Activated CD8-positive, alpha-beta T cell treated with anti-CD3 and anti-CD28 coated beads, Interleukin-2, amount 10 ng/mL, durations not matched to agents 7 days and 5 days (primary cell): ENCODE measurements around the gene VSTM2L. TPM values are rescaled to one million over a fixed set of nuclear protein-coding genes. Genes with fewer than 3 reads are reported as not detected.

Source experiments
- ATAC-seq: fragments of 150-1000 bp; cut with Tn5 transposase; one replicate; pipeline ENCODE4 v1.10.0; 2021; ENCODE audit warnings: moderate library complexity
- CTCF ChIA-PET: fragments of 350-600 bp; sonication (Branson Sonifier 250); formaldehyde crosslinking; loops from one replicate; lab custom pipeline; 2021; ENCODE audit warnings: antibody characterized with exemption; lab: Charles Lee
- POLR2A ChIA-PET: fragments of 350-600 bp; sonication (Branson Sonifier 250); formaldehyde crosslinking; loops from one replicate; lab custom pipeline; 2021; ENCODE audit warnings: antibody characterized with exemption; lab: Charles Lee
- DNase-seq: peaks from one replicate; pipeline ENCODE4 v3.0.0-alpha.2; 2020
- H3K27ac Mint-ChIP-seq: one replicate; pipeline ENCODE4 v1.8.0; 2021; ENCODE audit warnings: mild to moderate bottlenecking, mixed read lengths
- H3K27me3 Mint-ChIP-seq: one replicate; pipeline ENCODE4 v1.8.0; 2021; ENCODE audit warnings: low read depth, mixed read lengths
- H3K36me3 Mint-ChIP-seq: one replicate; pipeline ENCODE4 v1.8.0; 2021; ENCODE audit warnings: low read depth, mixed read lengths
- H3K4me1 Mint-ChIP-seq: one replicate; pipeline ENCODE4 v1.8.0; 2021; ENCODE audit warnings: low read depth, mixed read lengths
- H3K4me3 Mint-ChIP-seq: one replicate; pipeline ENCODE4 v1.8.0; 2021; ENCODE audit warnings: mild to moderate bottlenecking, mixed read lengths
- H3K9me3 Mint-ChIP-seq: one replicate; pipeline ENCODE4 v1.8.0; 2022; ENCODE audit warnings: mixed read lengths; ENCODE audit not compliant: insufficient read depth
- total RNA-seq, 2 experiments: library from RNA; stranded (reverse); gene quantifications; one replicate each; pipeline ENCODE4 v1.2.3, GENCODE V29; 2021

VSTM2L gene
- total RNA-seq, 2 experiments from 2014 or later: 0.21 TPM; not detected in 1

- ChIA-PET CTCF (interaction anchor here (0.8 to 2.4 kb wide), 5 partner anchors 13 to 428 kb away, joined by 3 to 14 read pairs (median 5); partner anchors contain the start of genes RPRD1B and TTI1), POLR2A (no interaction called here)
- Mint-ChIP-seq H3K36me3 (peaks cover 51% of the 10 kb centered on the region), H3K4me1 (peaks cover 37% of the 10 kb centered on the region), H3K27ac (peak overlapping the region; percentile 53), H3K4me3 (no peak overlapping the region), H3K9me3 (no peaks in the 10 kb centered on the region), H3K27me3 (no peaks in the 10 kb centered on the region)
- DNase-seq: peak; percentile 55
- no peak for ATAC-seq
Measured at GRCh38 chr20:37992802-37993409, 90.0 kb downstream of the VSTM2L start.

- H3K4me1 Mint-ChIP-seq: peaks cover 31% of the 10 kb centered on the region
- DNase-seq: no peak
- no peak overlapping the region for H3K27ac Mint-ChIP-seq
- ATAC-seq: no peak
- no peak overlapping the region for H3K4me3 Mint-ChIP-seq
- H3K36me3 Mint-ChIP-seq: peaks cover 51% of the 10 kb centered on the region
- H3K9me3 Mint-ChIP-seq: no peaks in the 10 kb centered on the region
- H3K27me3 Mint-ChIP-seq: no peaks in the 10 kb centered on the region
- POLR2A ChIA-PET: no interaction called here
- CTCF ChIA-PET: interaction anchor here (1.2 to 2.4 kb wide), 4 partner anchors 33 to 429 kb away, joined by 3 to 8 read pairs (median 4); partner anchors contain the start of genes RPRD1B and TTI1
Measured at GRCh38 chr20:37994512-37994911, 91.6 kb downstream of the VSTM2L start.

Other genes starting within 250 kb of the VSTM2L start
- 10 to 100 TPM; 75.5 to 75.9 TPM for gene CTNNBL1, start 209.1 kb upstream of the VSTM2L start, total RNA-seq
- 10 to 100 TPM; 29.3 to 32.2 TPM for gene TTI1, start 130.3 kb downstream of the VSTM2L start, total RNA-seq
- gene RPRD1B, start 130.6 kb downstream of the VSTM2L start, total RNA-seq: 10 to 100 TPM; 32.4 to 34.3 TPM